NCI-H1048 (cell line): ENCODE results near the gene MPP7.
"Not testable (repeated sequence)": the region's sequence is repeated elsewhere in the genome, so short reads cannot be mapped to it uniquely, and the experiment has no call there.

Experiments
- DNase-seq: peaks from one replicate; lab custom pipeline; 2025; lab: John Stamatoyannopoulos, UW

The MPP7 gene

GRCh38 chr10:28302638-28303488, at the start of gene MPP7:
Gene MPP7, minus strand, starts transcription at chr10:28303064. Its CDS starts 64,460 bp downstream, at chr10:28238604.
- DNase-seq: peak; percentile 92

DNA sequence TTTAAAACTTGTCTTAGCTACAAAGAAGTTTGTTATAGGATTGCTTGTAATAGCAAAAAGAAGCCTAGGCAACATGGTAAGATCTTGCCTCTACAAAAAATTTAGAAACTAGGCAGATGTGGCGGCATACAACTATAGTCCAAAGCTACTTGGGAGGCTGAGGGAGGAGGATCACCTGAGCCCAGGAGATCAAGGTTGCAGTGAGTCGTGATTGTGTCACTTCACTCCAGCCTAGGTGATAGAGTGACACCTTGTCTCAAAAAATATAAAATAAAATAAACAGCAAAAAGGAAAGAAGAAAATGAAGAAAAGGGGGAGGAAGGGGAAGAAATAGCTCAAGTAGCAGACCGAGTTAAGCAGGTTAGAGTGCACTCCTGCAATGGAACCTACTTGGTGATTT, 47.0 kb upstream of the MPP7 start:
- no peak for DNase-seq

DNA sequence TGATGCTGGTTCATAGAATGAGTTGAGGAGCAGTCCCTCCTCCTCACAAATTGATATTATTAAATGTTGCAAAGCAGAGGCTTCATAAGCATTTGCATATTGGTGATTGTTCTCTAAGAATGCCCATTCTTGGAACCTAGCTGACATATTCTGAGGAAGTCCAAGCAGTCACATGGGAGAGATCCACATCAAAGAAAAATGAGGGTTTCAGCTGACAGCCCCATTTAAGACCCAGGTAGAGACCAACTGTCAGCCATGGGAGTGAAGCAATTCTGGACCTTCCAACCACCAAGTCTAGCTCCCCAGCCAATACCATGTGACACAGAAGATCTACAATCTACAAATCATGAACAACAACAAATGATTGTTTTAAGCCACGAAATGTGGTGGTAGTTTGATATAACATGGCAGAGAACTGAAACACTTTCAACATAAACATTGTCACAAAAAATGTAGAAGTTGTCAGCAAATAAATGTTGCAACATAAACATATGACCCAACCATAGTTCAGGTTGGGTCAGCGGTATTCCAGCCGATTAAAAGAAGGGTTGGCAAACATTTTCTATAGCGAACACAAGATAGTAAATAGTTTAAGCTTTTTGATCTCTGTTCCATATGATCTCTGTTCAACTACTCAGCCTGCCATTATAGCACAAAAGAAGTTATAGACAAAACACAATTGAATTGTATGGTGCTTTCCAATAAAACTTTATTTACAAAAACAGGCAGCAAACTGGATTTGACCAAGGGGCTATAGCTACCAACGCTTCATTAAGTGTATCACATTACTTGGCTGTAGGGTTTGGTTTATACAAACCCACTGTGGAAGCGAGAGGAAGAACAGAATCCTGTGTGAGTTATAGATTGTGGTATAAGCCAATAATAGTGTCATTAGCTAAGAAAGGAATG, 41.4 kb upstream of the MPP7 start:
- DNase-seq: no peak

DNA sequence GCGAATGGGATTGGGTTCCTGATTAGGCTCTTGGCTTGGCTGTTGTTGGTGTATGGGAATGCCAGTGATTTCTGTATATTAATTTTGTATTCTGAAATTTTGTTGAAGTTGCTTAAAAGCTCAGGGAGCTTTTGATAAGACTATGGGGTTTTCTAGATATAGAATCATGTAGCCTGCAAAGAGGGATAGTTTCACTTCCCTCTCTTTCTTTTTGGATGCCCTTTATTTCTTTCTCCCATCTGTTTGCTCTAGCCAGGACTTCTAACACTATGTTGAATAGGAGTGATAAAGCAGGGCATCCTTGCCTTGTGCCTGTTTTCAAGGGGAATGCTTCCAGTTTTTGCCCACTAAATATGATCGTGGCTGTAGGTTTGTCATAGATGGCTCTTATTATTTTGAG, 40.4 kb upstream of the MPP7 start:
- DNase-seq: no peak

DNA sequence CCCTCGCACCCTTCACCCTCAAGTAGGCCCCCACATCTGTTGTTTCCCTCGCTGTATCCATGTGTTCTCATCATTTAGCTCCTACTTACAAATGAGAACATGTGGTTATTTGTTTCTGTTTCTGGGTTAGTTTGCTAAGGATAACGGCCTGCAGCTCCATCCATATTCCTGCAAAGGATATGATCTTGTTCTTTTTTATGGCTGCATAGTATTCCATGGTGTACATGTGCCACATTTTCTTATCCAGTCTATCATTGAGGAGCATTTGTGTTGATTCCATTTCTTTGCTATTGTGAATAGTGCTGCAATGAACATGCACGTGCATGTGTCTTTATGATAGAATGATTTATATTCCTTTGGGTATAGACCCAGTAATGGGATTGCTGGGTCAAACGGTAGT, 38.8 kb upstream of the MPP7 start:
- DNase-seq: not testable (repeated sequence)

GRCh38 chr10:28332726-28333125, 29.9 kb upstream of the MPP7 start:
- DNase-seq: no peak

GRCh38 chr10:28331841-28332240, 29.0 kb upstream of the MPP7 start:
- no peak for DNase-seq

DNA sequence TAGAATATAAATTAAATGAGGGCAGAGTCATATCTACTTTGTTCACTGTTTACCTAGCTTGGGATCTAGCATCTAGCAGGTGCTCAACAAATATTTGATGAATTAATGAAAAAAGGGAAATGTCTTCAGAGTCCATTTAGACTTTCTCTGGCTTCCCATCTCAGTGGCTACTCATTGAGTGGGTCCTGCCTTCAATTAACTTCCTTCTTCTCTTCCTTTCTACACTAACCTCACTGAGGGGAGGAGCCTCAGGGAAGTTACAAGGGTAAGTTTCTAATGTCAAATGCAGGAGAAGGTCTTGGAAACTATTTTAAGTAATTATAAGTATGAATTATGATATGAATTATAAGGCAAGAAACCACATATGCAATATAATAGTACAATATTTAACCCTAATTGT, 28.2 kb upstream of the MPP7 start:
- no peak for DNase-seq

DNA sequence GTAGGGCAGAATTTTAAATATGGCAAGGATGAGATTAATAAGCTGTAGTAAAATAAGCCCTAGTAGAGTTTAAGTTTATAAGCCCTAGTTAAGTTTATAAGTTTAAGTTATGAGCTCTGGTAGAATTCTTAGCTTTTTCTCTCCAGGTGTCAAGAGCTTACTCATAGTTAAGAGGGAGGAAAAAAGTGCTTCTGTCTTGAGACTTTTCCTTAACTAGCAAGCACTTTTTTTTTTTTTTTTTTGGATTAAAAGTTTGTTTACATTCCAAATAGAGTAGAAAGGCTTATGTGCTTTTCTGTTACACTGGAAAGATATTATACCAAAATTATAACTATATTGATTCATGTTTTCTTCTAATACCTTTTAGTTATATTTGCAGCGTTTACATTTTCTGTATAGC, 25.5 kb upstream of the MPP7 start:
- DNase-seq: no peak

GRCh38 chr10:28327491-28327880, 24.6 kb upstream of the MPP7 start:
- no peak for DNase-seq

GRCh38 chr10:28326516-28327490, 23.9 kb upstream of the MPP7 start:
- DNase-seq: no peak

DNA sequence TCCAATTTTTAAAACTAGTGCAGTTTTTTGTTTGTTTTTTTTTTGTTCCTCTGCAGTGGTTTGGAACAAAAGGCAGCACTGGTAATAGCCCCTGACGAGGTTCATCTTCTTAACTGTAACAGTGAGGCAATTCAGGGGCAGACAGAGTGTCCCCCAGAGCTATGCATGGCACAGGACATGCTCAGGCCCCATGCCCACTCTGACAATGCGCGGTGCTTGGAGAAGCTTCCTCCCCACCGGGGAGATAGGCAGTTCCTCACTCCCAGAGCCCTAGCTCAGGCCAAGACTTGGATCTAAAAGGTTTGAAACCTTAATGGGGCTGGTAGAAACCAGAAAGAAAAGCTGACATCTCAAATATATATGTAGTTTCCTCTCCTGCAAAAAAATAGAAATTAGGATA, 17.9 kb upstream of the MPP7 start:
- no peak for DNase-seq

DNA sequence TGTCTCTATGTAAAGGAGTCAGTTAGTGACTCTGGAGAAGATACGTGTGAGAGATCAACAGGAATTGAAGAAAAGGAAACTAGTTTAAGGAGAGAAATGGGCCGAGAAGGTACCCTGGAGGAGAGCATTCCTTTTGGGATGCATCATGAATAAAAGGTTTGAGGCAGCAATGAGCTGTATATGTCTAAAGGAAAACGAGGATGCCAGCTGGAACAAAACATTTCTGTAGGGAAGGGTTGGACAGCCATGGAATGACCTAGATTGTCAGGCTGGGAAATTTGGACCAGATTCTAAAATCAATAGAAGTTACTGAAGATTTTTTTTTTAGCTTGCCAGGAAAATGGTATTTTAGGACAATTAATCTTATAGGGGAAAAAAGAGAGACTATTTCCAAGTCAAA, 17.2 kb upstream of the MPP7 start:
- DNase-seq: no peak

GRCh38 chr10:28319061-28319460, 16.2 kb upstream of the MPP7 start:
- DNase-seq: not testable (repeated sequence)

- DNase-seq: no peak
Observed at GRCh38 chr10:28318626-28319025, 15.8 kb upstream of the MPP7 start.

DNA sequence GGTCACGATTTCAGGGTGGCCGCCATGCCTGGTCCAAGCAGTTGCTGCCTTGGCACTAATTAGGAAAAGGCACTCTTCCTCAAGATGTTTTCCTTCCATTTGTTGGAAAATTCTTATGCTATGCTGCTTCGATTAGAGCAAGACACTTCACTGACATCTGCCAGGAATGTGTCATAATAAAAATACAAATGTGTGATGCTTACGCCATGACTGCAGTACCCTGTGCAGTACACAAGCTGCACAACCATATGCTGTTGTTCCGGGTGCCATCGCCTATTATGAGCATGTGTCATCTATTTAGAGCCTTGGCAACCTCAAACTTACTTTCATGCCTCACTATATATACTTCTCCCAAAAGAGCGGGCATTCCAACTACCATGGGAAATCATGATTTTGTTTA, 14.9 kb upstream of the MPP7 start:
- DNase-seq: no peak

DNA sequence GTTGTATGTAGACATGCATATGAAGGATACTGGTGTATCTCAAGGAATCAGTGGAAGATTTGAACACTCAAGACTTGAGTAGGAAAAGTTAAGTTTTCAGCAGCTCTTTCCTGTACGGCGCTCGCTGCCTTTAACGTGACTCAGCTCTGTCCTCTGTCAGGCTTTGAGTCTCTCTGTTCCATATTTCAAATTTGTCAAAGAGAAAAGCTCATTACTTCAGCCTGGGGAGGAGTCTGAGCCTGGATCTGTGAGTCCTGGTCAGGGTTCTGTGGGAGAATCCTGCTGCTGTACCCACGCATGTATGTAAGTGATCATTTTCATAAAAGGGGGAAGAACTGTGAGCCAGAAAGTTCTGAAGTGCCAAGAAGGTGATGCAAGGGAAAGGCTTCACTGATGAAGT, 13.8 kb upstream of the MPP7 start:
- DNase-seq: no peak

GRCh38 chr10:28315140-28315539, 12.3 kb upstream of the MPP7 start:
- DNase-seq: no peak

DNA sequence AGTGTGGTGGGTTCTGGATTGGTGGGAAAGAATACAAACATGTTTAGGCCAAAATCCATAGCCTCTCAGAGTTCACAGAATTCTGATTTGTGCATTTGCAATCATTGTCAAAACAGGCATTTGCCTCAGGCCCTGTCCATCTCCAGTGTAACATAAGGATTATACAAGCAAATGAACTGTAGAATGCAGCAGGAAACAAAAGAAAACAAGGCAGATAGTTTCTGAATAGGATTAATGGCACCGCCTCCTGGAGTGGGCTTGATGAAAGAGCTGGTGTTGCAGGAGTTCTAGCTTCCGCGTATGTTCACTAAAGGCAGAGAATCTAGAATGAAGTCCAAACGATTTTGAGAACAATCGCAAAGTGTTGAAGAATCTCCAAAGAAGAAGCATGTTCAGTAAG, 11.3 kb upstream of the MPP7 start:
- no peak for DNase-seq

DNA sequence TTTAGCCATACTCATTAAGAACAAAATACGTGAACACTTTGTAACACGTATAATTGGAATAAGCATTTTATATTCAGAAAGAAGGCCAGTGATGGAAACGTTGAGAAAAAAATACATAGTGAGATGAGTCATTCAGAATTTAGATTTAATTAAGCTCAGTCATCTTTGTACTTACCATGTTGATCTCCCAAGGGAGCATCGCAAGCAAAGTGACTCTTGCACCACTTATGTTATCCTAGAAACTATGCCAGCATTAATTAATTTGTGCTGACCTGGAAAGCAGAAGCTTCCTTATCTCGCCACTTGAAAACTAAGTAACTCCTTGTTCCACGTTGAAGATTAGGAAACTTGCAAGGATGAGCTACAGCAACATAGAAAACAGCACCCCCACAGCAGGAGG, 9.7 kb upstream of the MPP7 start:
- DNase-seq: no peak

GRCh38 chr10:28311104-28311503, 8.2 kb upstream of the MPP7 start:
- DNase-seq: no peak

- DNase-seq: no peak
Observed at GRCh38 chr10:28307267-28307666, 4.4 kb upstream of the MPP7 start.
